H9 (cell line): ENCODE data around the gene KRT71. TPM values are rescaled to one million over a fixed set of nuclear protein-coding genes. Genes with fewer than 3 reads are reported as not detected.

Source experiments
- DNase-seq: peaks from one replicate; pipeline ENCODE4 v3.0.0-alpha.2; 2017
- H2AFZ ChIP-seq: one replicate; pipeline ENCODE4 v1.6.1; 2013; ENCODE audit warnings: mild to moderate bottlenecking, low read length, control low read depth, moderate library complexity
- H2AK5ac ChIP-seq: 2 replicates; pipeline ENCODE4 v1.6.1; 2013; ENCODE audit warnings: low read length, control low read depth, mixed read lengths; ENCODE audit not compliant: insufficient read length
- H2BK120ac ChIP-seq: one replicate; pipeline ENCODE4 v1.6.1; 2013; ENCODE audit warnings: low read depth, mild to moderate bottlenecking, low read length, control low read depth, inconsistent platforms; ENCODE audit not compliant: poor library complexity, severe bottlenecking
- H2BK12ac ChIP-seq: 2 replicates; pipeline ENCODE4 v1.6.1; 2013; ENCODE audit warnings: low read length, control low read depth, mixed read lengths, low read depth; ENCODE audit not compliant: insufficient read length
- H2BK15ac ChIP-seq: 2 replicates; pipeline ENCODE4 v1.6.1; 2013; ENCODE audit warnings: low read depth, low read length, control low read depth
- H2BK20ac ChIP-seq: one replicate; pipeline ENCODE4 v1.6.1; 2013; ENCODE audit warnings: low read depth, mild to moderate bottlenecking, low read length, control low read depth, inconsistent platforms; ENCODE audit not compliant: poor library complexity, severe bottlenecking
- H2BK5ac ChIP-seq: 2 replicates; pipeline ENCODE4 v1.6.1; 2013; ENCODE audit warnings: low read length, control low read depth, mixed read lengths; ENCODE audit not compliant: insufficient read length
- H3K14ac ChIP-seq: 2 replicates; pipeline ENCODE4 v1.6.1; 2013; ENCODE audit warnings: low read length, control low read depth; ENCODE audit not compliant: insufficient read depth
- H3K18ac ChIP-seq: 2 replicates; pipeline ENCODE4 v1.6.1; 2013; ENCODE audit warnings: low read depth, mild to moderate bottlenecking, mixed read lengths, low read length, control low read depth; ENCODE audit not compliant: insufficient read length
- H3K23ac ChIP-seq: 2 replicates; pipeline ENCODE4 v1.6.1; 2013; ENCODE audit warnings: low read length, control low read depth, mixed read lengths, low read depth; ENCODE audit not compliant: insufficient read length
- H3K23me2 ChIP-seq: 2 replicates; pipeline ENCODE4 v1.6.1; 2013; ENCODE audit warnings: low read depth, mild to moderate bottlenecking, mixed read lengths, low read length, control low read depth; ENCODE audit not compliant: insufficient read length, poor library complexity, severe bottlenecking
- H3K27ac ChIP-seq: 2 replicates; pipeline ENCODE4 v1.5.1; 2013; ENCODE audit warnings: low read length, control low read depth, mixed read lengths, low read depth; ENCODE audit not compliant: insufficient read length
- H3K27me3 ChIP-seq: 2 replicates; pipeline ENCODE4 v1.6.1; 2013; ENCODE audit warnings: low read length, control low read depth, inconsistent platforms; ENCODE audit not compliant: insufficient read depth
- H3K4ac ChIP-seq: 2 replicates; pipeline ENCODE4 v1.6.1; 2013; ENCODE audit warnings: low read depth, mild to moderate bottlenecking, control low read depth, inconsistent platforms, low read length, moderate library complexity
- H3K4me1 ChIP-seq: 2 replicates; pipeline ENCODE4 v1.6.1; 2013; ENCODE audit warnings: low read length, control low read depth, inconsistent platforms; ENCODE audit not compliant: insufficient read depth
- H3K4me2 ChIP-seq: 2 replicates; pipeline ENCODE4 v1.6.1; 2013; ENCODE audit warnings: low read length, control low read depth, mixed read lengths; ENCODE audit not compliant: insufficient read length, insufficient read depth
- H3K56ac ChIP-seq: 2 replicates; pipeline ENCODE4 v1.6.1; 2013; ENCODE audit warnings: low read depth, mild to moderate bottlenecking, mixed read lengths, low read length, control low read depth; ENCODE audit not compliant: insufficient read length
- H3K79me1 ChIP-seq: 2 replicates; pipeline ENCODE4 v1.6.1; 2013; ENCODE audit warnings: low read depth, mild to moderate bottlenecking, moderate library complexity, low read length, control low read depth, inconsistent platforms; ENCODE audit not compliant: insufficient read depth, poor library complexity, severe bottlenecking
- H3K79me2 ChIP-seq: 2 replicates; pipeline ENCODE4 v1.6.1; 2013; ENCODE audit warnings: low read length, control low read depth, inconsistent platforms; ENCODE audit not compliant: insufficient read depth
- H3K9ac ChIP-seq: 2 replicates; pipeline ENCODE4 v1.6.1; 2013; ENCODE audit warnings: low read length, control low read depth, mixed read lengths; ENCODE audit not compliant: insufficient read length; ENCODE audit errors: extremely low read depth
- H3K9me3 ChIP-seq: one replicate; pipeline ENCODE4 v1.6.1; 2013; ENCODE audit warnings: low read depth, low read length, inconsistent platforms; ENCODE audit not compliant: control insufficient read depth
- H3T11ph ChIP-seq: one replicate; pipeline ENCODE4 v1.6.1; 2013; ENCODE audit warnings: mild to moderate bottlenecking, low read length, control low read depth, inconsistent platforms
- H4K20me1 ChIP-seq: one replicate; pipeline ENCODE4 v1.6.1; 2013; ENCODE audit not compliant: control insufficient read depth, insufficient read length, insufficient read depth
- H4K5ac ChIP-seq: 2 replicates; pipeline ENCODE4 v1.6.1; 2013; ENCODE audit warnings: low read depth, mild to moderate bottlenecking, mixed read lengths, low read length, control low read depth; ENCODE audit not compliant: insufficient read length
- H4K8ac ChIP-seq: replicated peaks from 2 replicates; pipeline ENCODE4 v1.6.1; 2013; ENCODE audit warnings: low read length, control low read depth, mixed read lengths, low read depth; ENCODE audit not compliant: insufficient read length
- H4K91ac ChIP-seq: 2 replicates; pipeline ENCODE4 v1.6.1; 2013; ENCODE audit warnings: low read depth, mild to moderate bottlenecking, moderate library complexity, mixed read lengths, low read length, control low read depth; ENCODE audit not compliant: insufficient read length
- H3K27ac Mint-ChIP-seq, 3 experiments: 2 replicates in 2 of 3; 3 replicates in 1 of 3; pipeline ENCODE4 v1.8.0; 2020 to 2021; ENCODE audit warnings: mixed read lengths in 3 of 3, mild to moderate bottlenecking in 1 of 3, moderate library complexity in 1 of 3
- H3K27me3 Mint-ChIP-seq: 2 replicates; pipeline ENCODE4 v1.8.0; 2021; ENCODE audit warnings: low read depth, mild to moderate bottlenecking, moderate library complexity, mixed read lengths
- H3K36me3 Mint-ChIP-seq, 3 experiments: 2 replicates in 2 of 3; 3 replicates in 1 of 3; pipeline ENCODE4 v1.8.0; 2020 to 2021; ENCODE audit warnings: low read depth in 3 of 3, mixed read lengths in 3 of 3; ENCODE audit not compliant: insufficient read depth in 1 of 3
- H3K4me1 Mint-ChIP-seq, 2 experiments: 2 replicates each; pipeline ENCODE4 v1.8.0; 2020; ENCODE audit warnings: mixed read lengths in 2 of 2
- H3K4me3 Mint-ChIP-seq, 2 experiments: 2 replicates in 1 of 2; 3 replicates in 1 of 2; pipeline ENCODE4 v1.8.0; 2020 to 2021; ENCODE audit warnings: mild to moderate bottlenecking in 2 of 2, mixed read lengths in 2 of 2, moderate library complexity in 1 of 2
- H3K9me3 Mint-ChIP-seq, 2 experiments: 2 replicates in 1 of 2; 3 replicates in 1 of 2; pipeline ENCODE4 v1.8.0; 2020; ENCODE audit warnings: mild to moderate bottlenecking in 2 of 2, mixed read lengths in 2 of 2, moderate library complexity in 1 of 2
- WGBS: extraction: QIAGEN DNeasy Blood & Tissue Kit; methylation state at CpG from one replicate; pipeline ENCODE4 v1.1.7; 2013; ENCODE audit warnings: missing lambda C conversion rate, low lambda C conversion rate, mixed read lengths; ENCODE audit not compliant: insufficient read length; ENCODE audit errors: extremely low coverage; 5-methylcytosine and 5-hydroxymethylcytosine counted together
- total RNA-seq: library from RNA; stranded (reverse); gene quantifications from 2 replicates; pipeline ENCODE4 v1.2.1, GENCODE V29; 2021
- TF ChIP-seq, protein P1 (sequence below): fragments of 200-600 bp; sonication (generic); conservative IDR thresholded peaks from 3 replicates; pipeline ENCODE4 v1.8.0; 2021; ENCODE audit warnings: antibody characterized with exemption, mild to moderate bottlenecking

The KRT71 gene
- total RNA-seq, 1 experiment from 2014 or later = not detected

- Histone ChIP-seq H2BK120ac (no peak overlapping the region), H2BK5ac (no peak overlapping the region), H3K79me1 (no peaks in the 10 kb centered on the region), H4K91ac (no peak overlapping the region), H2BK20ac (no peak overlapping the region), H3K56ac (no peak overlapping the region), H3T11ph (no peak overlapping the region), H3K23ac (no peak overlapping the region), H4K8ac (no peak overlapping the region), H3K9ac (no peak overlapping the region), H3K4me2 (no peak overlapping the region), H2AFZ (no peak overlapping the region), H3K27ac (no peak overlapping the region), H3K4me1 (no peaks in the 10 kb centered on the region), H3K14ac (no peak overlapping the region), H2AK5ac (no peak overlapping the region), H3K9me3 (no peaks in the 10 kb centered on the region), H3K23me2 (no peaks in the 10 kb centered on the region), H3K27me3 (no peaks in the 10 kb centered on the region; the same call in 1 of the 2 replicates), H3K18ac (no peak overlapping the region), H2BK12ac (no peak overlapping the region), H2BK15ac (no peak overlapping the region), H4K5ac (no peak overlapping the region), H3K4ac (no peak overlapping the region), H4K20me1 (no peaks in the 10 kb centered on the region), H3K79me2 (no peaks in the 10 kb centered on the region)
- no CpG with 5 or more reads among the region's 2 CpGs for WGBS
- Mint-ChIP-seq H3K27ac (no peak overlapping the region), H3K4me3 (no peak overlapping the region), H3K36me3 (no peaks in the 10 kb centered on the region), H3K27me3 (peaks cover 8% of the 10 kb centered on the region), H3K9me3 (no peaks in the 10 kb centered on the region), H3K4me1 (0 out of 4 replicates have a peak, but pooled peaks cover 0 to 2% of the 10 kb centered on the region in 2 experiments)
- TF ChIP-seq, protein P1, sequence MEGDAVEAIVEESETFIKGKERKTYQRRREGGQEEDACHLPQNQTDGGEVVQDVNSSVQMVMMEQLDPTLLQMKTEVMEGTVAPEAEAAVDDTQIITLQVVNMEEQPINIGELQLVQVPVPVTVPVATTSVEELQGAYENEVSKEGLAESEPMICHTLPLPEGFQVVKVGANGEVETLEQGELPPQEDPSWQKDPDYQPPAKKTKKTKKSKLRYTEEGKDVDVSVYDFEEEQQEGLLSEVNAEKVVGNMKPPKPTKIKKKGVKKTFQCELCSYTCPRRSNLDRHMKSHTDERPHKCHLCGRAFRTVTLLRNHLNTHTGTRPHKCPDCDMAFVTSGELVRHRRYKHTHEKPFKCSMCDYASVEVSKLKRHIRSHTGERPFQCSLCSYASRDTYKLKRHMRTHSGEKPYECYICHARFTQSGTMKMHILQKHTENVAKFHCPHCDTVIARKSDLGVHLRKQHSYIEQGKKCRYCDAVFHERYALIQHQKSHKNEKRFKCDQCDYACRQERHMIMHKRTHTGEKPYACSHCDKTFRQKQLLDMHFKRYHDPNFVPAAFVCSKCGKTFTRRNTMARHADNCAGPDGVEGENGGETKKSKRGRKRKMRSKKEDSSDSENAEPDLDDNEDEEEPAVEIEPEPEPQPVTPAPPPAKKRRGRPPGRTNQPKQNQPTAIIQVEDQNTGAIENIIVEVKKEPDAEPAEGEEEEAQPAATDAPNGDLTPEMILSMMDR = no peak
- DNase-seq = no peak
These were observed 22.6 kb downstream of the KRT71 start for GRCh38 chr12:52530366-52530765.
